NB4 (cell line): ENCODE data around the gene FGF18.

Experiments
- CTCF ChIP-seq: IDR thresholded peaks from one replicate; pipeline ENCODE4 v1.5.1; 2012; ENCODE audit warnings: low read depth, low read length
- MAX ChIP-seq: IDR thresholded peaks from 2 replicates; pipeline ENCODE4 v1.6.1; 2011; ENCODE audit warnings: low read depth, low read length
- MYC ChIP-seq: IDR thresholded peaks from 2 replicates; pipeline ENCODE4 v1.6.1; 2011; ENCODE audit warnings: low read depth, low read length
- POLR2A ChIP-seq: IDR thresholded peaks from 2 replicates; pipeline ENCODE4 v1.6.1; 2011; ENCODE audit warnings: mild to moderate bottlenecking; ENCODE audit not compliant: insufficient read length; ENCODE audit errors: extremely low read depth

DNA sequence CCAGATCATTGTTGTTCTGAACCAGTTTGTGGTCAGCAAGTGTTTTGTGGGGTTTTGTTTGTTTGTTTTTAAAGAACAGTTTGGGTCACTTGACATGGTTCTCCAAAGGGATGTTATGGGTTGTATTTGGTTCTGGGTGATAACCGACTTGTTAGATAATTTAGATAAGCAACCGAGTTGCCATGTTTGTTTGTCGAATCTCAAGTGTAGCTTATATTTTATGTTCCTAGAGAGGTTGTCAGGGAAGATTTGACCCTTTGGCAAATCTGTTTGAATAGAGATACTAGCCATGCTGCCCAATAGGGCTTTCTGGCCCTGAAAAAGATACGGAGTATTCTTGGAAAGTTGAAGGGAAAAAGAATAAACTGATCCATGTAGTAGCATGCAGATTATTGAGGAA lies 12.2 kb upstream of the FGF18 start:
- TF ChIP-seq MAX (no peak), CTCF (no peak), POLR2A (no peak), MYC (no peak)
